Embryonic facial prominence (tissue), 1 donor: ENCODE data around the gene CADM1.
"Not testable (repeated sequence)": the region's sequence is repeated elsewhere in the genome, so short reads cannot be mapped to it uniquely, and the experiment has no call there.

Experiments used
- DNase-seq: peaks from one replicate; pipeline ENCODE4 v3.0.0-alpha.2; 2016; ENCODE audit errors: extremely low spot score

The CADM1 gene

GRCh38 chr11:115477410-115477809, 26.8 kb downstream of the CADM1 start:
- no peak for DNase-seq

- DNase-seq: no peak
Measured at GRCh38 chr11:115476463-115477286, 27.5 kb downstream of the CADM1 start.

- DNase-seq: no peak
Measured at GRCh38 chr11:115475564-115475963, 28.7 kb downstream of the CADM1 start.

GRCh38 chr11:115474306-115474705, 29.9 kb downstream of the CADM1 start:
- not testable (repeated sequence) for DNase-seq

GRCh38 chr11:115473167-115473566, 31.0 kb downstream of the CADM1 start:
- DNase-seq: no peak

GRCh38 chr11:115471367-115471766, 32.8 kb downstream of the CADM1 start:
- no peak for DNase-seq

- DNase-seq: no peak
Measured at GRCh38 chr11:115470928-115471327, 33.3 kb downstream of the CADM1 start.

GRCh38 chr11:115469361-115469760, 34.9 kb downstream of the CADM1 start:
- DNase-seq: no peak

GRCh38 chr11:115466122-115466521, 38.1 kb downstream of the CADM1 start:
- no peak for DNase-seq

- no peak for DNase-seq
Measured at GRCh38 chr11:115464269-115464668, 39.9 kb downstream of the CADM1 start.

- no peak for DNase-seq
Measured at GRCh38 chr11:115463606-115464005, 40.6 kb downstream of the CADM1 start.

GRCh38 chr11:115462757-115463156, 41.5 kb downstream of the CADM1 start:
- no peak for DNase-seq

- no peak for DNase-seq
Measured at GRCh38 chr11:115462004-115462541, 42.1 kb downstream of the CADM1 start.

- DNase-seq: no peak
Measured at GRCh38 chr11:115460512-115460911, 43.7 kb downstream of the CADM1 start.

GRCh38 chr11:115459563-115459962, 44.7 kb downstream of the CADM1 start:
- no peak for DNase-seq

- DNase-seq: no peak
Measured at GRCh38 chr11:115458877-115459276, 45.3 kb downstream of the CADM1 start.

GRCh38 chr11:115456019-115456418, 48.2 kb downstream of the CADM1 start:
- DNase-seq: no peak

GRCh38 chr11:115455613-115456012, 48.6 kb downstream of the CADM1 start:
- no peak for DNase-seq

GRCh38 chr11:115454525-115454924, 49.7 kb downstream of the CADM1 start:
- DNase-seq: no peak

GRCh38 chr11:115453693-115454490, 50.3 kb downstream of the CADM1 start:
- no peak for DNase-seq

GRCh38 chr11:115452241-115452640, 52.0 kb downstream of the CADM1 start:
- no peak for DNase-seq

- DNase-seq: no peak
Measured at GRCh38 chr11:115450519-115450918, 53.7 kb downstream of the CADM1 start.
